Loucy (cell line): ENCODE data around the gene SMPX.

Experiments
- H2AFZ ChIP-seq: fragments of 200-600 bp; sonication (generic); 2 replicates; pipeline ENCODE4 v1.6.0; 2016; ENCODE audit warnings: antibody characterized with exemption, mild to moderate bottlenecking, low read length, moderate library complexity
- H3F3A ChIP-seq: fragments of 200-600 bp; 2 replicates; pipeline ENCODE4 v1.6.0; 2016; ENCODE audit warnings: antibody characterized with exemption, low read depth, mild to moderate bottlenecking
- H3K27me3 ChIP-seq: fragments of 200-600 bp; sonication (generic); 2 replicates; pipeline ENCODE4 v1.6.1; 2014; ENCODE audit warnings: low read length, mild to moderate bottlenecking; ENCODE audit not compliant: insufficient read depth, poor library complexity, severe bottlenecking
- H3K36me3 ChIP-seq: fragments of 200-600 bp; sonication (generic); 2 replicates; pipeline ENCODE4 v1.6.1; 2016; ENCODE audit warnings: low read length; ENCODE audit not compliant: insufficient read depth
- H3K4me1 ChIP-seq: fragments of 200-600 bp; sonication (generic); 2 replicates; pipeline ENCODE4 v1.5.1; 2014; ENCODE audit warnings: low read length, mild to moderate bottlenecking; ENCODE audit not compliant: insufficient read depth, poor library complexity, severe bottlenecking
- H3K4me2 ChIP-seq: fragments of 200-600 bp; sonication (generic); 2 replicates; pipeline ENCODE4 v1.6.0; 2014; ENCODE audit warnings: antibody characterized with exemption, low read length, low read depth, mild to moderate bottlenecking; ENCODE audit not compliant: poor library complexity, severe bottlenecking
- H3K4me3 ChIP-seq: fragments of 200-600 bp; sonication (generic); 2 replicates; pipeline ENCODE4 v1.5.1; 2014; ENCODE audit warnings: low read length, mild to moderate bottlenecking, mixed read lengths; ENCODE audit not compliant: poor library complexity, severe bottlenecking
- H3K79me2 ChIP-seq: fragments of 200-600 bp; sonication (generic); 2 replicates; pipeline ENCODE4 v1.6.1; 2014; ENCODE audit warnings: low read length; ENCODE audit not compliant: insufficient read depth
- H3K9ac ChIP-seq: fragments of 200-600 bp; sonication (generic); 2 replicates; pipeline ENCODE4 v1.6.0; 2014; ENCODE audit warnings: mild to moderate bottlenecking, low read depth, low read length, moderate library complexity; ENCODE audit not compliant: poor library complexity, severe bottlenecking
- H3K9me2 ChIP-seq: fragments of 200-600 bp; sonication (generic); replicated peaks from 2 replicates; pipeline ENCODE4 v1.6.1; 2016; ENCODE audit warnings: low read depth, low read length, mixed read lengths
- H3K9me3 ChIP-seq: fragments of 200-600 bp; sonication (generic); 2 replicates; pipeline ENCODE4 v1.6.1; 2014; ENCODE audit warnings: mild to moderate bottlenecking, antibody characterized with exemption, low read length, low read depth; ENCODE audit not compliant: insufficient read depth
- H4K20me1 ChIP-seq: fragments of 200-600 bp; sonication (generic); 2 replicates; pipeline ENCODE4 v1.6.0; 2014; ENCODE audit warnings: antibody characterized with exemption, low read length, mild to moderate bottlenecking; ENCODE audit not compliant: insufficient read depth, poor library complexity, severe bottlenecking
- CTCF ChIP-seq: fragments of 200-600 bp; sonication (generic); conservative IDR thresholded peaks from 2 replicates; pipeline ENCODE4 v1.5.1; 2014; ENCODE audit warnings: mild to moderate bottlenecking, antibody characterized with exemption, low read length
- EZH2phosphoT487 ChIP-seq: fragments of 200-600 bp; IDR thresholded peaks from 2 replicates; pipeline ENCODE4 v1.6.1; 2018; ENCODE audit warnings: antibody characterized with exemption, mild to moderate bottlenecking, moderate library complexity, borderline replicate concordance

The SMPX gene

GRCh38 chrX:21756785-21757529 is 959 bp downstream of the SMPX start:
- Histone ChIP-seq H3K9me2 (no peaks in the 10 kb centered on the region), H3K9ac (no peak overlapping the region), H3K9me3 (no peaks in the 10 kb centered on the region), H3K79me2 (no peaks in the 10 kb centered on the region), H3K4me1 (no peaks in the 10 kb centered on the region), H2AFZ (no peak overlapping the region), H3K4me2 (no peak overlapping the region), H3K36me3 (no peaks in the 10 kb centered on the region), H3F3A (no peaks in the 10 kb centered on the region), H4K20me1 (no peaks in the 10 kb centered on the region), H3K4me3 (no peak overlapping the region), H3K27me3 (no peaks in the 10 kb centered on the region)
- TF ChIP-seq CTCF (no peak), EZH2phosphoT487 (no peak)

- TF ChIP-seq CTCF (no peak), EZH2phosphoT487 (no peak)
- Histone ChIP-seq H3F3A (no peaks in the 10 kb centered on the region), H3K36me3 (no peaks in the 10 kb centered on the region), H3K27me3 (no peaks in the 10 kb centered on the region), H4K20me1 (no peaks in the 10 kb centered on the region), H3K79me2 (no peaks in the 10 kb centered on the region), H3K9me3 (no peaks in the 10 kb centered on the region), H3K4me1 (no peaks in the 10 kb centered on the region), H3K4me2 (no peak overlapping the region), H3K9ac (no peak overlapping the region), H3K9me2 (no peaks in the 10 kb centered on the region), H3K4me3 (no peak overlapping the region), H2AFZ (no peak overlapping the region)
These were observed 8.0 kb downstream of the SMPX start for GRCh38 chrX:21749924-21750323.

- Histone ChIP-seq H3K79me2 (no peaks in the 10 kb centered on the region), H3K27me3 (no peaks in the 10 kb centered on the region), H2AFZ (no peak overlapping the region), H3K4me1 (no peaks in the 10 kb centered on the region), H3F3A (no peaks in the 10 kb centered on the region), H4K20me1 (no peaks in the 10 kb centered on the region), H3K4me3 (no peak overlapping the region), H3K9me3 (no peaks in the 10 kb centered on the region), H3K9me2 (no peaks in the 10 kb centered on the region), H3K4me2 (no peak overlapping the region), H3K36me3 (no peaks in the 10 kb centered on the region), H3K9ac (no peak overlapping the region)
- TF ChIP-seq CTCF = no peak
- no peak for TF ChIP-seq EZH2phosphoT487
These were observed 9.7 kb downstream of the SMPX start for GRCh38 chrX:21748235-21748634.
